ENCODE measurements around the gene CERS6. TPM values are rescaled to one million over a fixed set of nuclear protein-coding genes. Genes with fewer than 3 reads are reported as not detected.

CERS6 gene
- total RNA-seq, 1 donor from 2014 or later = 27.1 TPM

GRCh38 chr2:168684921-168685599 is 229.0 kb downstream of the CERS6 start:
- H3K27ac Mint-ChIP-seq = no peak overlapping the region
- intact Hi-C loops (cut with micrococcal nuclease) = no loop called here
- H3K4me1 Mint-ChIP-seq (ENCODE audit: low read depth) = no peaks in the 10 kb centered on the region
- no peak overlapping the region for H3K4me3 Mint-ChIP-seq
- H3K9me3 Mint-ChIP-seq = no peaks in the 10 kb centered on the region
- no peaks in the 10 kb centered on the region for H3K36me3 Mint-ChIP-seq (ENCODE audit: low read depth)
- no peaks in the 10 kb centered on the region for H3K27me3 Mint-ChIP-seq (ENCODE audit: insufficient read depth)
- no peak for DNase-seq (ENCODE audit: low spot score)

- intact Hi-C loops (cut with micrococcal nuclease) = no loop called here
- Mint-ChIP-seq H3K36me3 (ENCODE audit: low read depth) (peaks cover 2% of the 10 kb centered on the region), H3K4me3 (no peak overlapping the region), H3K4me1 (ENCODE audit: low read depth) (peaks cover under 1% of the 10 kb centered on the region), H3K27me3 (ENCODE audit: insufficient read depth) (no peaks in the 10 kb centered on the region), H3K9me3 (no peaks in the 10 kb centered on the region), H3K27ac (no peak overlapping the region)
- DNase-seq (ENCODE audit: low spot score) = no peak
Observed at GRCh38 chr2:168685600-168686451, 229.8 kb downstream of the CERS6 start.

GRCh38 chr2:168686452-168687191 is 230.6 kb downstream of the CERS6 start:
- peaks cover 9% of the 10 kb centered on the region for H3K36me3 Mint-ChIP-seq (ENCODE audit: low read depth)
- no peaks in the 10 kb centered on the region for H3K9me3 Mint-ChIP-seq
- no peak for DNase-seq (ENCODE audit: low spot score)
- H3K4me3 Mint-ChIP-seq = no peak overlapping the region
- intact Hi-C loops (cut with micrococcal nuclease) = loop anchor here (1.0 kb wide), 1 partner anchor 340 kb away; no protein-coding TSS in a partner anchor
- no peak overlapping the region for H3K27ac Mint-ChIP-seq
- H3K4me1 Mint-ChIP-seq (ENCODE audit: low read depth) = peaks cover 8% of the 10 kb centered on the region
- no peaks in the 10 kb centered on the region for H3K27me3 Mint-ChIP-seq (ENCODE audit: insufficient read depth)

- Mint-ChIP-seq H3K36me3 (ENCODE audit: low read depth) (peaks cover 9% of the 10 kb centered on the region), H3K4me3 (no peak overlapping the region), H3K4me1 (ENCODE audit: low read depth) (peaks cover 15% of the 10 kb centered on the region), H3K27me3 (ENCODE audit: insufficient read depth) (no peaks in the 10 kb centered on the region), H3K27ac (no peak overlapping the region), H3K9me3 (no peaks in the 10 kb centered on the region)
- DNase-seq (ENCODE audit: low spot score) = no peak
- intact Hi-C loops (cut with micrococcal nuclease) = loop anchor here (1.0 kb wide), 1 partner anchor 341 kb away; no protein-coding TSS in a partner anchor
Observed at GRCh38 chr2:168687314-168687713, 231.2 kb downstream of the CERS6 start.

- Mint-ChIP-seq H3K9me3 (no peaks in the 10 kb centered on the region), H3K36me3 (ENCODE audit: low read depth) (peaks cover 16% of the 10 kb centered on the region), H3K4me1 (ENCODE audit: low read depth) (peaks cover 18% of the 10 kb centered on the region), H3K27me3 (ENCODE audit: insufficient read depth) (no peaks in the 10 kb centered on the region), H3K4me3 (no peak overlapping the region), H3K27ac (no peak overlapping the region)
- no peak for DNase-seq (ENCODE audit: low spot score)
- intact Hi-C loops (cut with micrococcal nuclease) = loop anchor here (5.0 kb wide), 1 partner anchor 258 kb away; no protein-coding TSS in a partner anchor
Observed at GRCh38 chr2:168690381-168690885, 234.4 kb downstream of the CERS6 start.

- H3K27me3 Mint-ChIP-seq (ENCODE audit: insufficient read depth) = no peaks in the 10 kb centered on the region
- intact Hi-C loops (cut with micrococcal nuclease) = loop anchor here (5.0 kb wide), 1 partner anchor 259 kb away; no protein-coding TSS in a partner anchor
- no peak overlapping the region for H3K27ac Mint-ChIP-seq
- no peak for DNase-seq (ENCODE audit: low spot score)
- H3K4me3 Mint-ChIP-seq = no peak overlapping the region
- H3K9me3 Mint-ChIP-seq = no peaks in the 10 kb centered on the region
- H3K36me3 Mint-ChIP-seq (ENCODE audit: low read depth) = peaks cover 20% of the 10 kb centered on the region
- peaks cover 18% of the 10 kb centered on the region for H3K4me1 Mint-ChIP-seq (ENCODE audit: low read depth)
Observed at GRCh38 chr2:168691221-168691620, 235.1 kb downstream of the CERS6 start.

- Mint-ChIP-seq H3K27ac (no peak overlapping the region), H3K36me3 (ENCODE audit: low read depth) (peaks cover 30% of the 10 kb centered on the region), H3K27me3 (ENCODE audit: insufficient read depth) (no peaks in the 10 kb centered on the region), H3K4me3 (no peak overlapping the region), H3K4me1 (ENCODE audit: low read depth) (peaks cover 18% of the 10 kb centered on the region), H3K9me3 (no peaks in the 10 kb centered on the region)
- DNase-seq (ENCODE audit: low spot score) = no peak
- intact Hi-C loops (cut with micrococcal nuclease) = loop anchor here (1.0 to 5.0 kb wide), 3 partner anchors 197 to 260 kb away; no protein-coding TSS in a partner anchor
Observed at GRCh38 chr2:168692132-168692744, 236.2 kb downstream of the CERS6 start.

GRCh38 chr2:168694173-168694572 is 238.1 kb downstream of the CERS6 start:
- H3K27ac Mint-ChIP-seq = no peak overlapping the region
- peaks cover 18% of the 10 kb centered on the region for H3K4me1 Mint-ChIP-seq (ENCODE audit: low read depth)
- no peaks in the 10 kb centered on the region for H3K9me3 Mint-ChIP-seq
- H3K4me3 Mint-ChIP-seq = no peak overlapping the region
- DNase-seq (ENCODE audit: low spot score) = no peak
- no peaks in the 10 kb centered on the region for H3K27me3 Mint-ChIP-seq (ENCODE audit: insufficient read depth)
- peaks cover 39% of the 10 kb centered on the region for H3K36me3 Mint-ChIP-seq (ENCODE audit: low read depth)
- intact Hi-C loops (cut with micrococcal nuclease) = loop anchor here (5.0 kb wide), 1 partner anchor 262 kb away; no protein-coding TSS in a partner anchor

GRCh38 chr2:168694866-168695265 is 238.8 kb downstream of the CERS6 start:
- intact Hi-C loops (cut with micrococcal nuclease) = loop anchor here (5.0 kb wide), 1 partner anchor 263 kb away; no protein-coding TSS in a partner anchor
- H3K4me3 Mint-ChIP-seq = no peak overlapping the region

GRCh38 chr2:168697668-168698121 is 241.6 kb downstream of the CERS6 start:
- intact Hi-C loops (cut with micrococcal nuclease) = no loop called here
- no peak overlapping the region for H3K4me3 Mint-ChIP-seq
- no peaks in the 10 kb centered on the region for H3K4me1 Mint-ChIP-seq (ENCODE audit: low read depth)
- H3K27me3 Mint-ChIP-seq (ENCODE audit: insufficient read depth) = no peaks in the 10 kb centered on the region
- H3K27ac Mint-ChIP-seq = no peak overlapping the region
- H3K9me3 Mint-ChIP-seq = no peaks in the 10 kb centered on the region
- no peak for DNase-seq (ENCODE audit: low spot score)
- peaks cover 30% of the 10 kb centered on the region for H3K36me3 Mint-ChIP-seq (ENCODE audit: low read depth)

More at GRCh38 chr2:168694866-168695265, 238.8 kb downstream of the CERS6 start:
- Mint-ChIP-seq H3K36me3 (ENCODE audit: low read depth) (peaks cover 39% of the 10 kb centered on the region), H3K27ac (no peak overlapping the region), H3K4me1 (ENCODE audit: low read depth) (peaks cover 18% of the 10 kb centered on the region), H3K9me3 (no peaks in the 10 kb centered on the region), H3K27me3 (ENCODE audit: insufficient read depth) (no peaks in the 10 kb centered on the region)
- DNase-seq (ENCODE audit: low spot score) = no peak

GRCh38 chr2:168698969-168699368 is 242.9 kb downstream of the CERS6 start:
- Mint-ChIP-seq H3K27me3 (ENCODE audit: insufficient read depth) (no peaks in the 10 kb centered on the region), H3K9me3 (no peaks in the 10 kb centered on the region), H3K4me3 (no peak overlapping the region), H3K4me1 (ENCODE audit: low read depth) (no peaks in the 10 kb centered on the region), H3K36me3 (ENCODE audit: low read depth) (peaks cover 30% of the 10 kb centered on the region), H3K27ac (no peak overlapping the region)
- no peak for DNase-seq (ENCODE audit: low spot score)
- intact Hi-C loops (cut with micrococcal nuclease) = no loop called here

GRCh38 chr2:168699844-168700417 is 243.9 kb downstream of the CERS6 start:
- no peak overlapping the region for H3K4me3 Mint-ChIP-seq
- no peaks in the 10 kb centered on the region for H3K4me1 Mint-ChIP-seq (ENCODE audit: low read depth)
- H3K27ac Mint-ChIP-seq = no peak overlapping the region
- H3K9me3 Mint-ChIP-seq = no peaks in the 10 kb centered on the region
- intact Hi-C loops (cut with micrococcal nuclease) = no loop called here
- H3K36me3 Mint-ChIP-seq (ENCODE audit: low read depth) = peaks cover 27% of the 10 kb centered on the region
- H3K27me3 Mint-ChIP-seq (ENCODE audit: insufficient read depth) = no peaks in the 10 kb centered on the region
- DNase-seq (ENCODE audit: low spot score) = no peak

Measured in activated T-helper 1 cell treated with anti-CD3 and anti-CD28 coated beads, Interleukin-12 subunit alpha, Interleukin-12 subunit beta, Interleukin-2, Interleukin-4 antibody, amounts not matched to agents 30 ng/mL and 10 ng/mL and 1 ng/mL, durations not matched to agents 14 hours and 24 hours and 36 hours (primary cell).